ENCODE results near the gene ATP1A2.
"Not testable (repeated sequence)": the region's sequence is repeated elsewhere in the genome, so short reads cannot be mapped to it uniquely, and the experiment has no call there.

ATP1A2 gene

GRCh38 chr1:160101037-160101716 is 14.4 kb upstream of the ATP1A2 start:
- no peak for DNase-seq (ENCODE audit: low read depth)

- no peak for DNase-seq (ENCODE audit: low read depth)
These were observed 13.6 kb upstream of the ATP1A2 start for GRCh38 chr1:160101717-160102522.

DNA sequence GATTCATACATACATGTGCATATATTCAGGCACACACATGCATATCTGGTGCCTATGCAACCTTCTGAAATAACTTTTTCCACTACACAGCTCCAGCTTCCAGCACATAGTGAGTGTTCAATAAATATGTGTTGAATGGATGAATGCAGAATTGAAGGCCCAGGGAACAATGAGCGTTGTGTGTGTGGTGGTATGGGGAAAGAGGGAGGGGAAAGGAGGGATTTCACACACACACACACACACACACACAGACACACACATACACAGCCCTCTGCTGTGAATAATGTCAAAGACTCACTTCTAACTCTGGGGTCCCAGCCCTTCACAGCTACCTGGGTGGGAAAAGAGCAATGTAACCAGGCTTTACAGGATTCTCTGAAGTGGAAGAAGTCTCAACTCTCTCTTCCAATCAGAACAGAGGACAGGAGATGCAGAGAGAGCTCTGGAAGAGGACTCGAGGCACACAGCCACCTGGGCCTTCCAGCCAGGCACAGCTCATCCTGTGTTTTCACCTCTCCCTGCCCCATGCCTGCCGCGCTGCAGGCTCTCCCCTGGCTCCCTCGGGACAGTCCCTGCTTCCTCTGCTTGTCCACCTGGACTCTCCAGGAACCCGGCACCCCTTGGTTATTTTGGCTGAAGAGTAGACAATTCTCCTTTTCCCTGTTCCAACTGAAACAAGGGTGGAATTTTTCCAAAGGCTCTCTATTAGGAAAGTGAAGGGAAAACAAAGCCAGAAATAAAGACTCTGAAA is 11.7 kb upstream of the ATP1A2 start:
- DNase-seq (ENCODE audit: low read depth): no peak

DNA sequence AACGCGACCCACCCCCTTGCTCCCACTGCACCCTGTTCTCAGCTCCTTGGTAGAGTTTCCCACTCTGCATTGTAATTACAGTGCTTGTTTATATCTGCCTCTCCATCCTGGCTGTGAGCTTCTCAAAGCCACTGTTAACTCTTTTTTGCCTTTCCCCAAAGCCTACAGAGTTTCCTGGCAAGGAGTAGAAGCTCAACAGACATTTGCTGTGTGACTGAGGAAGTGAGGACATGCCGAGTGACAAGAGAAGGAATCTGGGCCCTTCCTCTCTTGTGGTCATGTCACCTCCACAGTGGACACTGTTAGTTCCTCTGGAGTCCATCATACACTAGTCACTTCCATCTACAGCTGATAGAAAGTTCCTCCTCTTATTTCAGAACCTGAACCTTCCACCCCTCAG is 11.1 kb upstream of the ATP1A2 start:
- DNase-seq (ENCODE audit: low read depth): no peak

DNA sequence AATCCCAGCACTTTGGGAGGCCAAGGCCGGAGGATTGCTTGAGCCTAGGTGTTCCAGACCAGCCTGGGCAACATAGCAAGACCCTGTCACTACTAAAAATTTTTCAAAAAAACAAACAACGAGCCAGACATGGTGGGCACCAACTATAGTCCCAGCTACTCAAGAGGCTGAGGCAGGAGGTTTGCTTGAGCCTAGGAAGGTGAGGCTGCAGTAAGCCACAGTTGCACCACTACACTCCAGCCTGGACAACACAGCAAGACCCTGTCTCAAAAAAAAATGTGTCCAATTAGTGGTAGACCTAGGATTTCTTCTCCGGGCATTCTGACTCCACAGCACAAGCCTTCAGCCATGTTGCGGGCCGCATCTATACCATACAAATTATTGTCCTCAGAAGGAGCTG is 10.4 kb upstream of the ATP1A2 start:
- no peak for DNase-seq (ENCODE audit: low read depth)

- DNase-seq (ENCODE audit: low read depth): no peak
These were observed 8.0 kb upstream of the ATP1A2 start for GRCh38 chr1:160107512-160107911.

DNA sequence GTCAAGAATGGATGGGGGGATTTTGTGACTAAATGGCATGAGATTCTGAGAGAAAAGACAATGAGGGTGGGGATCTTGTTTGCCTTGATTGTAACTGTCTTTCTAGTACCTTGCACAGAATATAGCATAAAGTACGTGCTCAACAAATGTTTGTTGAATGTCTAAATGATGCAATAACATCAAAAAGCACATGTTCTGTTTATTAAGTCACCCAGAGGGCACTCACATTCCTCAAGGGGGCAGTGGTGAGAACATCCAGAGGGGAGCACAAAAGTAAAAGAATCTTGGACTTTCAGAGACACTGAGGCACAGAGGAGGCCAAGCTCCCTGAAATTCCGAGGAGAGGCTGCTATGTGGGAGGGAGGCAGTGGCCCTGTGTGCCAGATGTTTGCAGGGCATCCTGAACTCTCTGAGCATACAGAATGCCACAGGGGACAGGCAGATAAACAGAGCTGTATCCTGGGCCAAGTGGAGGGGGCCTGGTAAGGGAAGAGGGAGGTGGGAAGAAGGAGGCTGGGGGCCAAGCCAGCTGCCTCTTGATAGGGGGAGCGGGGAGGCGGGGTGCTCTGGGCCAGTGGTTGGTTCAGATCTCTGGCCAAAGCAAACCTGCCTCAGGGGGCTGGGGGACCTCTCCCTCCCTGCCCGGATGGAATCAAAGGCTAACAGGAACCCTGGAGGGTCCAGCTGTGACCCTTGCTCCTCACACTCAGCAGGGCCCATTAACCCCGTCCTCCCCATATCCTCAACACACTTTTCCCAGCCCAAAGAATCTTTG is 6.5 kb upstream of the ATP1A2 start:
- DNase-seq (ENCODE audit: low read depth): no peak

GRCh38 chr1:160109686-160110085 is 5.9 kb upstream of the ATP1A2 start:
- DNase-seq (ENCODE audit: low read depth): no peak

- not testable (repeated sequence) for DNase-seq (ENCODE audit: low read depth)
These were observed 4.1 kb upstream of the ATP1A2 start for GRCh38 chr1:160111462-160111861.

DNA sequence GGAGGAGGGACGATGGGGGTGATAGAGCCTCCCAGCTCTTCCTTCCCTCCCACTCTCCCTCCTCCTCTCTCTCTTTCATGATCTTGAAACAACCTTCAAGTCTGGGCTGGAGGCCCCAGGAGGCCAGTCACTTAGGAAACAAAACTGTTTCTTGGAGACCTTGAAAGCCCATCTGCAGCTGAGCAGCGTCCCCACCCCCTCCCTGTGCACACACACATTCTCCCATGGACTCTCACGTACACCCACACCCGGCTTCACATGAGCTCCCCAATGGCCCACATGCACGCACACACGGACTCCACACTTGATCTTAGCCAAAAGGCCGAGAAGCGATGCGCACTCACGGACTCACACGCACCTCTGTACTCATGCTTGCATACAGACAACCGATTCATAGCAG is 3.2 kb upstream of the ATP1A2 start:
- DNase-seq (ENCODE audit: low read depth): no peak

- DNase-seq (ENCODE audit: low read depth): no peak
These were observed 2.2 kb upstream of the ATP1A2 start for GRCh38 chr1:160113407-160113806.

GRCh38 chr1:160114085-160114484 is 1.5 kb upstream of the ATP1A2 start:
- no peak for DNase-seq (ENCODE audit: low read depth)

- DNase-seq (ENCODE audit: low read depth): no peak
These were observed 956 bp downstream of the ATP1A2 start for GRCh38 chr1:160116283-160117147.

DNA sequence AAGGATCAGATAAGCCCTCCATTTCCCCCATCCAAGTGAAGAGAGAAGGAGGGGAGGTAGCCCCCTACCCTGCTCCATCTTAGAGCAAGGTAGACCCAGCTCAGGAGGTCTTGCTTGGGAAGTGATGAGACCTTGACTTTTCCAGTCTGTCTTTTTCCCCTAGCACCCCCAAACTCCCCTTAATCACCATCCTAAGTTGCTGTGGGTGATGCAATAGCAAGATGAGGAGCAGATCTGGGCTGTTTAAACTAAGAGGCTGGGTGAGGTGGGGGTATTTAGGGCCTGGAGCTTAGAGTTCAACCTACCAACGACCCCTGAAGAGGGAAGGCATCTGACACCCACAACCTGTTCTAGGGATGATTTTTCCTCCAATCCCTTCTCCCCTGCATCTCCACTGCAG is 1.7 kb downstream of the ATP1A2 start:
- no peak for DNase-seq (ENCODE audit: low read depth)

GRCh38 chr1:160117709-160118183 is 2.2 kb downstream of the ATP1A2 start:
- DNase-seq (ENCODE audit: low read depth): no peak

- DNase-seq (ENCODE audit: low read depth): no peak
These were observed 3.4 kb downstream of the ATP1A2 start for GRCh38 chr1:160118928-160119327.

GRCh38 chr1:160120797-160121196 is 5.2 kb downstream of the ATP1A2 start:
- no peak for DNase-seq (ENCODE audit: low read depth)

DNA sequence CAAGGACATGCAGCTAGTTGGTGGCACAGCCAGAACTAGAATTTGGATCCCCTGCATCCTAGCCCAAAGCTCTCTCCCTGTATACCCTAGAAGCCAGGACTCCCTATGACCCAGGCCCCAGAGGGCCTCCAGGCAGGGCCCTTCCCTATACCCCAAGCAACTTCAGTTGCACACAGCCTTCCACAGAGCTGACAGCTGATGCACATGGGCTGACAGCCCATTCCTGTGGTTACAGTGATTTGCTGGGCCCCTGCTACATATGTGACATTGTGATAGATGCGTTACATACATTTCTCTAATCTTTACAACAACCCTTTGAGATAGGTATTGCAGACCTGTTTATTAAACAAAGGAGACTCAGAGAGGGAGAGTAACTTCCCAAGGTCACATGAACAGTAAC is 5.8 kb downstream of the ATP1A2 start:
- no peak for DNase-seq (ENCODE audit: low read depth)

- no peak for DNase-seq (ENCODE audit: low read depth)
These were observed 7.5 kb downstream of the ATP1A2 start for GRCh38 chr1:160122978-160123495.

GRCh38 chr1:160123726-160124125 is 8.2 kb downstream of the ATP1A2 start:
- no peak for DNase-seq (ENCODE audit: low read depth)

All from GM04503 (cell line).